Measurements from ENCODE around the gene APP.

The APP gene

GRCh38 chr21:26060335-26061115, 110.0 kb downstream of the APP start:
- TF ChIP-seq EZH2phosphoT487 (conservative IDR thresholded peaks at IDR 0.05; ENCODE audit: low read length): no peak
- TF ChIP-seq, protein P1, sequence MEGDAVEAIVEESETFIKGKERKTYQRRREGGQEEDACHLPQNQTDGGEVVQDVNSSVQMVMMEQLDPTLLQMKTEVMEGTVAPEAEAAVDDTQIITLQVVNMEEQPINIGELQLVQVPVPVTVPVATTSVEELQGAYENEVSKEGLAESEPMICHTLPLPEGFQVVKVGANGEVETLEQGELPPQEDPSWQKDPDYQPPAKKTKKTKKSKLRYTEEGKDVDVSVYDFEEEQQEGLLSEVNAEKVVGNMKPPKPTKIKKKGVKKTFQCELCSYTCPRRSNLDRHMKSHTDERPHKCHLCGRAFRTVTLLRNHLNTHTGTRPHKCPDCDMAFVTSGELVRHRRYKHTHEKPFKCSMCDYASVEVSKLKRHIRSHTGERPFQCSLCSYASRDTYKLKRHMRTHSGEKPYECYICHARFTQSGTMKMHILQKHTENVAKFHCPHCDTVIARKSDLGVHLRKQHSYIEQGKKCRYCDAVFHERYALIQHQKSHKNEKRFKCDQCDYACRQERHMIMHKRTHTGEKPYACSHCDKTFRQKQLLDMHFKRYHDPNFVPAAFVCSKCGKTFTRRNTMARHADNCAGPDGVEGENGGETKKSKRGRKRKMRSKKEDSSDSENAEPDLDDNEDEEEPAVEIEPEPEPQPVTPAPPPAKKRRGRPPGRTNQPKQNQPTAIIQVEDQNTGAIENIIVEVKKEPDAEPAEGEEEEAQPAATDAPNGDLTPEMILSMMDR (IDR thresholded peaks at IDR 0.05; ENCODE audit: insufficient read depth, low read length, poor library complexity, severe bottlenecking): no peak
- Histone ChIP-seq H3K27ac (ENCODE audit: low read depth, low read length) (no peak overlapping the region), H3K4me3 (ENCODE audit: insufficient read depth, low read length, poor library complexity, severe bottlenecking) (no peak overlapping the region), H3F3A (ENCODE audit: insufficient read depth) (no peaks in the 10 kb centered on the region), H3K4me2 (ENCODE audit: low read depth, low read length, poor library complexity, severe bottlenecking) (no peak overlapping the region), H2AFZ (ENCODE audit: low read depth, low read length, severe bottlenecking) (no peak overlapping the region), H3K79me2 (ENCODE audit: insufficient read depth, low read length) (no peaks in the 10 kb centered on the region), H3K36me3 (ENCODE audit: low read length) (no peaks in the 10 kb centered on the region), H4K20me1 (ENCODE audit: low read depth, low read length) (no peaks in the 10 kb centered on the region), H3K9me3 (ENCODE audit: insufficient read depth, low read length) (no peaks in the 10 kb centered on the region), H3K9me2 (replicated peaks; ENCODE audit: insufficient read depth, low read length) (no peaks in the 10 kb centered on the region), H3K27me3 (ENCODE audit: low read length) (no peaks in the 10 kb centered on the region), H3K9ac (ENCODE audit: low read length) (no peak overlapping the region)

DNA sequence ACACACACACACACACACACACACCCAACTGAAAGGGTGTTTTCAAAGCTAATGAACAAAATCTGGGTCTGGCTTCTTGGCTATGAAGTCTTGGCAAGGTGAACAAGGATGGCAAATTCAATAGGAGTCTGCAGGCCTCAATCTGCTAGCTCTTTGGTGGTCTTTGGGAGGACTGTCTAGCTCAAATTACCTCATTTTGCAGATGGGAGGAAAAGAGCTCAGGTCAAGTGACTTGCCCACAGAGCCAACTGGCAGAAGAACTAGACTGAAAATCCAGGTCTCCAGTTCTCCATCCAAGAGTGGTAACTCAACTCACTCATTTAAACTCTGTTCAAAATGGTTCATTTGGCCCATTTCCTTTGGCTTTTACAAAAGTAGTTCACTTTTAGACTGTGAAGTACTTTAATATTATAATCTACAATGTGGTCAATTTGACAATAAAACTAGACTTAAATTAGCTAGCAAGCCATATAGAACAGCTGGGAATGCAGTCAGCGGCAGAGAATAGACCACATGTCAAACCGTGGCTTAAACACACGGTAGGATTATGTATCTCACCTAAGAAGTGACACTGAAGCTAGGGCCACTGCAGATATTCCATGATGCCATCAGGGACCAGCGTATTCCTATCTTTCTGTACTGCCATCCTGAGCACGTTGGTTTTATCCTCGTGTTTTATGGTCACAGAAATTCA, 112.9 kb downstream of the APP start:
- Histone ChIP-seq H3K36me3 (ENCODE audit: low read length) (no peaks in the 10 kb centered on the region), H3K9me3 (ENCODE audit: insufficient read depth, low read length) (no peaks in the 10 kb centered on the region), H3K4me2 (ENCODE audit: low read depth, low read length, poor library complexity, severe bottlenecking) (no peak overlapping the region), H3K9ac (ENCODE audit: low read length) (no peak overlapping the region), H3K4me3 (ENCODE audit: insufficient read depth, low read length, poor library complexity, severe bottlenecking) (no peak overlapping the region), H4K20me1 (ENCODE audit: low read depth, low read length) (no peaks in the 10 kb centered on the region), H3K27ac (ENCODE audit: low read depth, low read length) (no peak overlapping the region), H3K27me3 (ENCODE audit: low read length) (no peaks in the 10 kb centered on the region), H3F3A (ENCODE audit: insufficient read depth) (no peaks in the 10 kb centered on the region), H2AFZ (ENCODE audit: low read depth, low read length, severe bottlenecking) (no peak overlapping the region), H3K9me2 (replicated peaks; ENCODE audit: insufficient read depth, low read length) (no peaks in the 10 kb centered on the region), H3K79me2 (ENCODE audit: insufficient read depth, low read length) (no peaks in the 10 kb centered on the region)
- no peak for TF ChIP-seq EZH2phosphoT487 (conservative IDR thresholded peaks at IDR 0.05; ENCODE audit: low read length)
- TF ChIP-seq, protein P1 (IDR thresholded peaks at IDR 0.05; ENCODE audit: insufficient read depth, low read length, poor library complexity, severe bottlenecking): no peak

DNA sequence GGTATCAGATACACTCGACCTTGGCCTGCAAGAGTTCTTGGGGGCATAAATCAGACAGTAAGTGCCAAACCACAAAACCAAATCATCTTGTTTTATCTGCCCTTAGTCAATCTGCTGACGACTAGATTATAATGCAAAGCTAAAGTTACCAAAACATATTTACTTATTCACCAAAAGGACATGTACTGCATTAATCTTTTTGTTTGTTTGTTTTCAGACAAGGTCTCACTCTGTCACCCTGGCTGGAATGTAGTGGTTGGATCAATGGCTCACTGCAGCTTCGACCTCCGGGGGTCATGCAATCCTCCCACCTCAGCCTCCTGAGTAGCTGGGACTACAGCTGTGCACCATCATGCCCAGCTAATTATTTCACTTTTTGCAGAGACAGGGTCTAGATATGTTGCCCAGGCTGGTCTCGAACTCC, 114.7 kb downstream of the APP start:
- Histone ChIP-seq H3K27me3 (ENCODE audit: low read length) (no peaks in the 10 kb centered on the region), H4K20me1 (ENCODE audit: low read depth, low read length) (no peaks in the 10 kb centered on the region), H3K9ac (ENCODE audit: low read length) (no peak overlapping the region), H3F3A (ENCODE audit: insufficient read depth) (no peaks in the 10 kb centered on the region), H3K27ac (ENCODE audit: low read depth, low read length) (no peak overlapping the region), H2AFZ (ENCODE audit: low read depth, low read length, severe bottlenecking) (no peak overlapping the region), H3K4me2 (ENCODE audit: low read depth, low read length, poor library complexity, severe bottlenecking) (no peak overlapping the region), H3K9me3 (ENCODE audit: insufficient read depth, low read length) (no peaks in the 10 kb centered on the region), H3K79me2 (ENCODE audit: insufficient read depth, low read length) (no peaks in the 10 kb centered on the region), H3K36me3 (ENCODE audit: low read length) (no peaks in the 10 kb centered on the region), H3K4me3 (ENCODE audit: insufficient read depth, low read length, poor library complexity, severe bottlenecking) (no peak overlapping the region), H3K9me2 (replicated peaks; ENCODE audit: insufficient read depth, low read length) (no peaks in the 10 kb centered on the region)
- TF ChIP-seq, protein P1 (IDR thresholded peaks at IDR 0.05; ENCODE audit: insufficient read depth, low read length, poor library complexity, severe bottlenecking): no peak
- TF ChIP-seq EZH2phosphoT487 (conservative IDR thresholded peaks at IDR 0.05; ENCODE audit: low read length): no peak
